Astrocyte (in vitro differentiated cells and primary cell): ENCODE results near the gene DCUN1D2. TPM values are rescaled to one million over a fixed set of nuclear protein-coding genes. Genes with fewer than 3 reads are reported as not detected.
"Not testable (repeated sequence)": the region's sequence is repeated elsewhere in the genome, so short reads cannot be mapped to it uniquely, and the experiment has no call there.

ENCODE experiments used
- DNase-seq: peaks from one replicate; pipeline ENCODE4 v3.0.0-alpha.2; 2010; ENCODE audit warnings: low read depth
- FAIRE-seq: peaks from 2 replicates; lab custom pipeline; 2011; peaks lifted over from hg19 to GRCh38; lab: Jason Lieb, UNC
- H2AFZ ChIP-seq: 2 replicates; pipeline ENCODE4 v1.6.0; 2012; ENCODE audit warnings: low read depth, low read length, inconsistent platforms
- H3K27ac ChIP-seq: 2 replicates; pipeline ENCODE4 v1.5.1; 2011; ENCODE audit warnings: low read depth, low read length, inconsistent platforms
- H3K27me3 ChIP-seq: 2 replicates; pipeline ENCODE4 v1.6.0; 2011; ENCODE audit warnings: low read length, inconsistent platforms; ENCODE audit not compliant: insufficient read depth
- H3K36me3 ChIP-seq: 2 replicates; pipeline ENCODE4 v1.5.1; 2011; ENCODE audit warnings: low read length, inconsistent platforms; ENCODE audit not compliant: insufficient read depth
- H3K4me1 ChIP-seq: 2 replicates; pipeline ENCODE4 v1.5.1; 2011; ENCODE audit warnings: low read length, inconsistent platforms; ENCODE audit not compliant: insufficient read depth
- H3K4me2 ChIP-seq: 2 replicates; pipeline ENCODE4 v1.6.0; 2012; ENCODE audit warnings: low read length, inconsistent platforms
- H3K4me3 ChIP-seq: 2 replicates; pipeline ENCODE4 v1.5.1; 2011; ENCODE audit warnings: low read depth, mild to moderate bottlenecking, low read length, inconsistent platforms; ENCODE audit not compliant: insufficient read depth
- H3K79me2 ChIP-seq: 2 replicates; pipeline ENCODE4 v1.6.0; 2012; ENCODE audit warnings: mild to moderate bottlenecking, low read length, inconsistent platforms; ENCODE audit not compliant: insufficient read depth
- H3K9ac ChIP-seq: 2 replicates; pipeline ENCODE4 v1.6.0; 2012; ENCODE audit warnings: mild to moderate bottlenecking, low read length, inconsistent platforms
- H3K9me3 ChIP-seq: 2 replicates; pipeline ENCODE4 v1.5.1; 2012; ENCODE audit warnings: low read depth, mild to moderate bottlenecking, low read length, inconsistent platforms; ENCODE audit not compliant: insufficient read depth
- H4K20me1 ChIP-seq: 2 replicates; pipeline ENCODE4 v1.6.0; 2012; ENCODE audit warnings: low read length, inconsistent platforms; ENCODE audit not compliant: insufficient read depth
- H3K27ac Mint-ChIP-seq: one replicate; pipeline ENCODE4 v1.8.0; 2021; ENCODE audit warnings: mild to moderate bottlenecking, mixed read lengths; ENCODE audit not compliant: unreplicated experiment
- H3K27me3 Mint-ChIP-seq: one replicate; pipeline ENCODE4 v1.8.0; 2021; ENCODE audit warnings: low read depth, mixed read lengths; ENCODE audit not compliant: unreplicated experiment
- H3K36me3 Mint-ChIP-seq: one replicate; pipeline ENCODE4 v1.8.0; 2021; ENCODE audit warnings: low read depth, mixed read lengths; ENCODE audit not compliant: unreplicated experiment
- H3K4me1 Mint-ChIP-seq: one replicate; pipeline ENCODE4 v1.8.0; 2021; ENCODE audit warnings: low read depth, mixed read lengths; ENCODE audit not compliant: unreplicated experiment
- H3K4me3 Mint-ChIP-seq: one replicate; pipeline ENCODE4 v1.8.0; 2021; ENCODE audit warnings: mild to moderate bottlenecking, moderate library complexity, mixed read lengths; ENCODE audit not compliant: unreplicated experiment
- H3K9me3 Mint-ChIP-seq: one replicate; pipeline ENCODE4 v1.8.0; 2021; ENCODE audit warnings: mild to moderate bottlenecking, mixed read lengths; ENCODE audit not compliant: unreplicated experiment
- EZH2 ChIP-seq: IDR thresholded peaks from 2 replicates; pipeline ENCODE4 v1.6.1; 2012; ENCODE audit warnings: mild to moderate bottlenecking, low read length, inconsistent platforms; ENCODE audit not compliant: insufficient read depth
- total RNA-seq: library from RNA; stranded (reverse); gene quantifications from 2 replicates; pipeline ENCODE4 v1.2.1, GENCODE V29; 2021
- TF ChIP-seq, protein P1 (sequence below): IDR thresholded peaks from 2 replicates; pipeline ENCODE4 v1.5.1; 2011; ENCODE audit warnings: low read depth, mild to moderate bottlenecking, inconsistent platforms, low read length, moderate library complexity; ENCODE audit not compliant: insufficient read depth

Gene DCUN1D2
- total RNA-seq, 1 donor from 2014 or later = 16.3 TPM

DNA sequence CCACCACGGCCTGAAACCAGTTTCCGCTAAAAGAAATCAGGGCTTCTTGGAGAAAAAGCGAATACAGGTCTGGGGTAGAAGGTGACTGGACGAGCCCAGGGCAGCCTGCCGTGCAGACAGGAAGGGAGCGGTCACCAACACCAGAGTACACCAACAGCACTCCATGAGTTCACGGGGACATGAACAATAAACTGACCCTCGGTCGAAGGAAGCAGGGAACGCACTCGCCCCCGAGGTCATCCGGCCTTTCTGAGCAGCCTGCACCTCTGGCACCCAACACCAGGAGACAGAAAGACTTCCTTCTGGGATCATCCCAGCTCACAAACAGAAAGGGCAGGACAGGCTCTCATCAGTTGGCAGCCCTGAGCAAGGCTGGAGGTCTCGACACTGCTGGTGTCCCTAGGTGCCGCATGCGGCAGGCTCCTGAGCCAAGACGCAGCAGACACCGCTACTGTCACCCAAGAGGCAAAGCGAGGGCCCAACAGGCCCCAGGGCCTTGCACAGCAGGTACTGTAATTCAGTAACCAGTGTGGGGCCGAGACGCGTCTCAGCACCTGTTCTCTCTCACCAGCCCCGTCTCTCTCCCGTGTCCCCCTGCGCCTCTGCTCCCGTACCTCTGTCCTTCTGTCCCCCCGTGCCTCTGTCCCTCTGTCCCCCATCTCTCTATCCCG is 18.0 kb downstream of the DCUN1D2 start:
- Histone ChIP-seq H3K9me3 (no peaks in the 10 kb centered on the region), H3K27me3 (no peaks in the 10 kb centered on the region), H3K27ac (no peak overlapping the region), H3K36me3 (peaks cover 4% of the 10 kb centered on the region), H4K20me1 (peaks cover 33% of the 10 kb centered on the region), H3K4me2 (no peak overlapping the region), H3K4me1 (no peaks in the 10 kb centered on the region), H3K79me2 (peaks cover 7% of the 10 kb centered on the region), H2AFZ (no peak overlapping the region), H3K4me3 (no peak overlapping the region), H3K9ac (no peak overlapping the region)
- peaks cover 21% of the 10 kb centered on the region for H3K36me3 Mint-ChIP-seq
- H3K27ac Mint-ChIP-seq = no peak overlapping the region
- H3K4me3 Mint-ChIP-seq = no peak overlapping the region
- no peaks in the 10 kb centered on the region for H3K4me1 Mint-ChIP-seq
- H3K9me3 Mint-ChIP-seq = no peaks in the 10 kb centered on the region
- FAIRE-seq (no peak), DNase-seq (no peak)
- H3K27me3 Mint-ChIP-seq = no peaks in the 10 kb centered on the region
- TF ChIP-seq, protein P1, sequence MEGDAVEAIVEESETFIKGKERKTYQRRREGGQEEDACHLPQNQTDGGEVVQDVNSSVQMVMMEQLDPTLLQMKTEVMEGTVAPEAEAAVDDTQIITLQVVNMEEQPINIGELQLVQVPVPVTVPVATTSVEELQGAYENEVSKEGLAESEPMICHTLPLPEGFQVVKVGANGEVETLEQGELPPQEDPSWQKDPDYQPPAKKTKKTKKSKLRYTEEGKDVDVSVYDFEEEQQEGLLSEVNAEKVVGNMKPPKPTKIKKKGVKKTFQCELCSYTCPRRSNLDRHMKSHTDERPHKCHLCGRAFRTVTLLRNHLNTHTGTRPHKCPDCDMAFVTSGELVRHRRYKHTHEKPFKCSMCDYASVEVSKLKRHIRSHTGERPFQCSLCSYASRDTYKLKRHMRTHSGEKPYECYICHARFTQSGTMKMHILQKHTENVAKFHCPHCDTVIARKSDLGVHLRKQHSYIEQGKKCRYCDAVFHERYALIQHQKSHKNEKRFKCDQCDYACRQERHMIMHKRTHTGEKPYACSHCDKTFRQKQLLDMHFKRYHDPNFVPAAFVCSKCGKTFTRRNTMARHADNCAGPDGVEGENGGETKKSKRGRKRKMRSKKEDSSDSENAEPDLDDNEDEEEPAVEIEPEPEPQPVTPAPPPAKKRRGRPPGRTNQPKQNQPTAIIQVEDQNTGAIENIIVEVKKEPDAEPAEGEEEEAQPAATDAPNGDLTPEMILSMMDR = no peak
- TF ChIP-seq EZH2 = no peak

DNA sequence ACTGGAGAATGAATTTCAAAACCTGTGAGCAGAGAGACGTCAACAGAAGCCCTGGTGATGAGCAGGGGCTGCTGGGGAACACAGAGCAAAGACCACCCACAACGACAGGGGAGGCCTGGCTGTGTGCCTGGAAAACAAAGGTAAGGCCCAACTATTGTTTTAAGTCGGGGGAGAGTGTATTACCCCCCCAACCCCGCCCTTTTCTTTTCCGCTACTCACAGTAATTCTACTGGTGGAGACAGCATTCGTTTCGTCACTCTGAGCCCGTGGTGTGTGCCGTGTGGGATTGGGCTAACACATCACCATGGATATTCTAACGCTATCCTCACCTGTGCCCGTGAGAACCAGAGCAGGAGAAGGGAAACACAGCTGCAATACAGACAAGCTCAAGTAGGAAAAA is 18.7 kb downstream of the DCUN1D2 start:
- peaks cover 33% of the 10 kb centered on the region for H4K20me1 ChIP-seq
- no peaks in the 10 kb centered on the region for H3K9me3 ChIP-seq
- no peaks in the 10 kb centered on the region for H3K4me1 Mint-ChIP-seq
- H3K9ac ChIP-seq = no peak overlapping the region
- FAIRE-seq (no peak), DNase-seq (no peak)
- no peaks in the 10 kb centered on the region for H3K9me3 Mint-ChIP-seq
- no peak for TF ChIP-seq EZH2
- TF ChIP-seq, protein P1 = no peak
- H3K4me3 Mint-ChIP-seq = no peak overlapping the region
- no peak overlapping the region for H3K27ac ChIP-seq
- no peaks in the 10 kb centered on the region for H3K4me1 ChIP-seq
- H3K27me3 ChIP-seq = no peaks in the 10 kb centered on the region
- H2AFZ ChIP-seq = no peak overlapping the region
- no peak overlapping the region for H3K4me2 ChIP-seq
- no peak overlapping the region for H3K4me3 ChIP-seq
- H3K27ac Mint-ChIP-seq = no peak overlapping the region
- H3K36me3 Mint-ChIP-seq = peaks cover 21% of the 10 kb centered on the region
- peaks cover 4% of the 10 kb centered on the region for H3K36me3 ChIP-seq
- H3K27me3 Mint-ChIP-seq = no peaks in the 10 kb centered on the region
- peaks cover 7% of the 10 kb centered on the region for H3K79me2 ChIP-seq

DNA sequence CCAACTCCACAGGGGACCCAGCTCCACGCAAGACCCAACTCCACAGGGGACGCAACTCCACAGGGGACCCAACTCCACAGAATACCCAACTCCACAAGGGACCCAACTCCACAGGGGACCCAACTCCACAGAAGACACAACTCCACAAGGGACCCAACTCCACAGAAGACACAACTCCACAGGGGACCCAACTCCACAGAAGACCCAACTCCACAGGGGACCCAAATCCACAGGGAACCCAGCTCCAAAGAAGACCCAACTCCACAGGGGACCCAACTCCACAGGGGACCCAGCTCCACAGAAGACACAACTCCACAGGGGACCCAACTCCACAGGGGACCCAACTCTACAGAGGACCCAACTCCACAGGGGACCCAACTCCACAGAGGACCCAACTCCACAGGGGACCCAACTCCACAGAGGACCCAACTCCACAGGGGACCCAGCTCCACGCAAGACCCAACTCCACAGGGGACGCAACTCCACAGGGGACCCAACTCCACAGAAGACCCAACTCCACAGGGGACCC is 19.8 kb downstream of the DCUN1D2 start:
- FAIRE-seq, H3K9ac ChIP-seq: not testable (repeated sequence)
- peaks cover 17% of the 10 kb centered on the region for H3K36me3 Mint-ChIP-seq

More for the DNA sequence above, 19.8 kb downstream of the DCUN1D2 start:
- not testable (repeated sequence) for H3K4me3 ChIP-seq, H3K27me3 Mint-ChIP-seq, DNase-seq, H3K36me3 ChIP-seq, H3K4me3 Mint-ChIP-seq, H3K4me2 ChIP-seq, H3K4me1 ChIP-seq, H3K27me3 ChIP-seq, H3K9me3 ChIP-seq, H3K27ac ChIP-seq, H3K27ac Mint-ChIP-seq, H3K9me3 Mint-ChIP-seq, H3K4me1 Mint-ChIP-seq, H3K79me2 ChIP-seq, H2AFZ ChIP-seq
- peaks cover 33% of the 10 kb centered on the region for H4K20me1 ChIP-seq
